Osteocyte (in vitro differentiated cells): Measurements from ENCODE around the gene MAPK11. TPM values are rescaled to one million over a fixed set of nuclear protein-coding genes. Genes with fewer than 3 reads are reported as not detected.

Experiments
- DNase-seq: peaks from one replicate; pipeline ENCODE4 v3.0.0; 2021; ENCODE audit warnings: mixed read lengths; ENCODE audit not compliant: unreplicated experiment; ENCODE audit errors: extremely low spot score
- H3K27ac Mint-ChIP-seq: one replicate; pipeline ENCODE4 v1.8.0; 2021; ENCODE audit warnings: mild to moderate bottlenecking, mixed read lengths; ENCODE audit not compliant: unreplicated experiment
- H3K27me3 Mint-ChIP-seq: one replicate; pipeline ENCODE4 v1.8.0; 2021; ENCODE audit warnings: mixed read lengths; ENCODE audit not compliant: unreplicated experiment
- H3K36me3 Mint-ChIP-seq: one replicate; pipeline ENCODE4 v1.8.0; 2021; ENCODE audit warnings: mixed read lengths; ENCODE audit not compliant: unreplicated experiment
- H3K4me1 Mint-ChIP-seq: one replicate; pipeline ENCODE4 v1.8.0; 2021; ENCODE audit warnings: mixed read lengths; ENCODE audit not compliant: unreplicated experiment
- H3K4me3 Mint-ChIP-seq: one replicate; pipeline ENCODE4 v1.8.0; 2021; ENCODE audit warnings: mild to moderate bottlenecking, moderate library complexity, mixed read lengths; ENCODE audit not compliant: unreplicated experiment
- H3K9me3 Mint-ChIP-seq: one replicate; pipeline ENCODE4 v1.8.0; 2021; ENCODE audit warnings: mixed read lengths; ENCODE audit not compliant: unreplicated experiment
- CTCF ChIP-seq: fragments of 200-600 bp; sonication (generic); IDR thresholded peaks from 2 replicates; pipeline ENCODE4 v1.5.0; 2021; ENCODE audit warnings: antibody characterized with exemption, mild to moderate bottlenecking, moderate library complexity
- total RNA-seq: library from RNA; stranded (reverse); gene quantifications from 2 replicates; pipeline ENCODE4 v1.2.1, GENCODE V29; 2021

MAPK11 gene
- total RNA-seq, 1 donor from 2014 or later: 6.4 TPM

- peak overlapping the region; percentile 70 for H3K27ac Mint-ChIP-seq
- H3K4me1 Mint-ChIP-seq: peaks cover 74% of the 10 kb centered on the region
- no peaks in the 10 kb centered on the region for H3K9me3 Mint-ChIP-seq
- H3K36me3 Mint-ChIP-seq: peaks cover 4% of the 10 kb centered on the region
- DNase-seq: no peak
- no peaks in the 10 kb centered on the region for H3K27me3 Mint-ChIP-seq
- H3K4me3 Mint-ChIP-seq: no peak overlapping the region
- no peak for TF ChIP-seq CTCF
These were observed 27.5 kb upstream of the MAPK11 start for GRCh38 chr22:50297510-50298265.

- Mint-ChIP-seq H3K4me3 (no peak overlapping the region), H3K4me1 (peaks cover 73% of the 10 kb centered on the region), H3K9me3 (no peaks in the 10 kb centered on the region), H3K36me3 (peaks cover 7% of the 10 kb centered on the region), H3K27ac (peak overlapping the region; percentile 70), H3K27me3 (no peaks in the 10 kb centered on the region)
- no peak for TF ChIP-seq CTCF
- no peak for DNase-seq
These were observed 26.7 kb upstream of the MAPK11 start for GRCh38 chr22:50296658-50297490.

- Mint-ChIP-seq H3K27me3 (no peaks in the 10 kb centered on the region), H3K9me3 (no peaks in the 10 kb centered on the region), H3K27ac (peak overlapping the region; percentile 74), H3K4me3 (no peak overlapping the region), H3K4me1 (peaks cover 64% of the 10 kb centered on the region), H3K36me3 (peaks cover 3% of the 10 kb centered on the region)
- DNase-seq: no peak
- no peak for TF ChIP-seq CTCF
These were observed 24.1 kb upstream of the MAPK11 start for GRCh38 chr22:50294319-50294656.

GRCh38 chr22:50293441-50294318 is 23.5 kb upstream of the MAPK11 start:
- Mint-ChIP-seq H3K36me3 (peaks cover 7% of the 10 kb centered on the region), H3K27ac (peak overlapping the region; percentile 74), H3K4me3 (no peak overlapping the region), H3K9me3 (no peaks in the 10 kb centered on the region), H3K27me3 (no peaks in the 10 kb centered on the region), H3K4me1 (peaks cover 60% of the 10 kb centered on the region)
- peak; percentile 10 for TF ChIP-seq CTCF
- DNase-seq: peak; percentile 91
